Activated T-helper 2 cell treated with anti-CD3 and anti-CD28 coated beads, Interferon-gamma antibody, Interleukin-2, Interleukin-4, amounts not matched to agents 10 μg/mL and 5 μg/mL and 100 μg/mL, durations not matched to agents 14 hours and 24 hours and 36 hours (primary cell): ENCODE data around the gene UGT3A1. TPM values are rescaled to one million over a fixed set of nuclear protein-coding genes. Genes with fewer than 3 reads are reported as not detected.
"Not testable (repeated sequence)": the region's sequence is repeated elsewhere in the genome, so short reads cannot be mapped to it uniquely, and the experiment has no call there.

ENCODE experiments used
- DNase-seq: peaks from one replicate; pipeline ENCODE4 v3.0.0; 2021; ENCODE audit warnings: low spot score
- H3K27ac Mint-ChIP-seq: one replicate; pipeline ENCODE4 v1.8.0; 2021; ENCODE audit warnings: mixed read lengths
- H3K27me3 Mint-ChIP-seq: one replicate; pipeline ENCODE4 v1.8.0; 2021; ENCODE audit warnings: low read depth, mixed read lengths
- H3K36me3 Mint-ChIP-seq: one replicate; pipeline ENCODE4 v1.8.0; 2021; ENCODE audit warnings: low read depth, mixed read lengths
- H3K4me1 Mint-ChIP-seq: one replicate; pipeline ENCODE4 v1.8.0; 2021; ENCODE audit warnings: low read depth, mixed read lengths
- H3K4me3 Mint-ChIP-seq: one replicate; pipeline ENCODE4 v1.8.0; 2021; ENCODE audit warnings: low read depth, mild to moderate bottlenecking, moderate library complexity, mixed read lengths
- H3K9me3 Mint-ChIP-seq: one replicate; pipeline ENCODE4 v1.8.0; 2021; ENCODE audit warnings: mixed read lengths
- intact Hi-C: fragments of 100-400 bp; cut with micrococcal nuclease; formaldehyde crosslinking; loops from one replicate; pipeline ENCODE4 v1.15.1; 2023
- total RNA-seq: library from RNA; stranded (reverse); gene quantifications from 2 replicates; pipeline ENCODE4 v1.2.3, GENCODE V29; 2022

UGT3A1 gene
- total RNA-seq, 1 donor from 2014 or later, result not detected

DNA sequence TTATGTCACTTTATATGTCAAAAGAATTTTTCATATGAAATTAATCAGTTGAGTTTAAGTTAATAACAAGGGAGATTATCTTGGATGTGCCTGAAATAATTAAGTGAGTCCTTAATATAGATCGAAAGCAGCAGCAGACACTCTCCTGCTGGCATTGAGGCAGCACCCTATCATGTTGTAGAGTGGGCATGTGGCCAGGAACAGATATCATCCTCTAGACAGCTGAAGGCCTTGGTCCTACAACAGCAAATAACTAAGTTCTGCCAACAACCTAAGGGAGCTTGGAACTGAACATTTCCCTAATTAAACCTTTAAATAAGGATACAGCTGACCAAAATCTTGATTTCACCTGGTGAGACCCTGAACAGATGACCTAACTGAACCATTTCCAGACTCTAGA is 25.8 kb upstream of the UGT3A1 start:
- intact Hi-C loops, result no loop called here
- Mint-ChIP-seq H3K4me1 (no peaks in the 10 kb centered on the region), H3K36me3 (no peaks in the 10 kb centered on the region), H3K4me3 (no peak overlapping the region), H3K27ac (no peak overlapping the region), H3K27me3 (no peaks in the 10 kb centered on the region), H3K9me3 (peaks cover 20% of the 10 kb centered on the region)
- DNase-seq, result no peak

GRCh38 chr5:36013182-36013581 is 22.0 kb upstream of the UGT3A1 start:
- no peak for DNase-seq
- H3K27me3 Mint-ChIP-seq, result no peaks in the 10 kb centered on the region

GRCh38 chr5:36009698-36010097 is 18.5 kb upstream of the UGT3A1 start:
- H3K27ac Mint-ChIP-seq, result no peak overlapping the region
- no peaks in the 10 kb centered on the region for H3K4me1 Mint-ChIP-seq
- intact Hi-C loops, result no loop called here
- H3K9me3 Mint-ChIP-seq, result peaks cover 28% of the 10 kb centered on the region
- H3K27me3 Mint-ChIP-seq, result no peaks in the 10 kb centered on the region
- no peak overlapping the region for H3K4me3 Mint-ChIP-seq
- no peak for DNase-seq
- no peaks in the 10 kb centered on the region for H3K36me3 Mint-ChIP-seq

More at GRCh38 chr5:36013182-36013581, 22.0 kb upstream of the UGT3A1 start:
- intact Hi-C loops, result no loop called here
- no peaks in the 10 kb centered on the region for H3K4me1 Mint-ChIP-seq
- H3K36me3 Mint-ChIP-seq, result no peaks in the 10 kb centered on the region
- H3K27ac Mint-ChIP-seq, result no peak overlapping the region
- H3K9me3 Mint-ChIP-seq, result peaks cover 28% of the 10 kb centered on the region
- H3K4me3 Mint-ChIP-seq, result no peak overlapping the region

GRCh38 chr5:36007366-36007765 is 16.2 kb upstream of the UGT3A1 start:
- H3K4me1 Mint-ChIP-seq, result no peaks in the 10 kb centered on the region
- H3K27me3 Mint-ChIP-seq, result peaks cover 3% of the 10 kb centered on the region
- H3K9me3 Mint-ChIP-seq, result peaks cover 8% of the 10 kb centered on the region
- no peak for DNase-seq
- H3K4me3 Mint-ChIP-seq, result no peak overlapping the region
- H3K27ac Mint-ChIP-seq, result no peak overlapping the region
- intact Hi-C loops, result no loop called here
- H3K36me3 Mint-ChIP-seq, result no peaks in the 10 kb centered on the region

- Mint-ChIP-seq H3K27ac (no peak overlapping the region), H3K4me1 (no peaks in the 10 kb centered on the region)
- intact Hi-C loops, result no loop called here
Observed at GRCh38 chr5:36006163-36006562, 15.0 kb upstream of the UGT3A1 start.

DNA sequence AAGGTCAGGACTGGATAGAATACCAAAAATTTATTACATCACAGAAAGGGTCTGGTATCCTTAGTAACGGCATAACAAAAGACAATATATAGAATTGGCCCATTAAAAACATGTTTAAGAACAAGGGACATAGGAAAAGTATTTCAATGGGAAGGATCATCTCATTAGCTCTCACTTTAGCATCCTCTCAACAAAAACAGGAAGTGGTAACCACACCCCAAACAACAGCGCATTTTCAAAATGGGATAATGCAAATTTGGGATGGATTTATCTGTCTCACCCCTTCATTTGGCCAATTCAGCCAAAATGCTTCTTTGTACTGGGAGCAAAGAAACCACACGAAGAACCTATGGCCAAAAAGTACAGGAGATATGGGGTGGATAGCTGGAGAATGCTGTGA is 9.8 kb upstream of the UGT3A1 start:
- Mint-ChIP-seq H3K9me3 (no peaks in the 10 kb centered on the region), H3K36me3 (no peaks in the 10 kb centered on the region), H3K4me1 (no peaks in the 10 kb centered on the region), H3K27me3 (peaks cover 5% of the 10 kb centered on the region), H3K27ac (no peak overlapping the region), H3K4me3 (no peak overlapping the region)
- intact Hi-C loops, result no loop called here
- DNase-seq, result no peak

More at GRCh38 chr5:36006163-36006562, 15.0 kb upstream of the UGT3A1 start:
- no peak for DNase-seq
- no peaks in the 10 kb centered on the region for H3K36me3 Mint-ChIP-seq
- H3K9me3 Mint-ChIP-seq, result peaks cover 8% of the 10 kb centered on the region
- no peak overlapping the region for H3K4me3 Mint-ChIP-seq
- peaks cover 3% of the 10 kb centered on the region for H3K27me3 Mint-ChIP-seq

GRCh38 chr5:35999547-35999946 is 8.4 kb upstream of the UGT3A1 start:
- no peaks in the 10 kb centered on the region for H3K36me3 Mint-ChIP-seq
- no peaks in the 10 kb centered on the region for H3K9me3 Mint-ChIP-seq
- H3K4me3 Mint-ChIP-seq, result no peak overlapping the region
- peaks cover 5% of the 10 kb centered on the region for H3K27me3 Mint-ChIP-seq
- no peaks in the 10 kb centered on the region for H3K4me1 Mint-ChIP-seq
- H3K27ac Mint-ChIP-seq, result no peak overlapping the region
- intact Hi-C loops, result no loop called here
- DNase-seq, result no peak

DNA sequence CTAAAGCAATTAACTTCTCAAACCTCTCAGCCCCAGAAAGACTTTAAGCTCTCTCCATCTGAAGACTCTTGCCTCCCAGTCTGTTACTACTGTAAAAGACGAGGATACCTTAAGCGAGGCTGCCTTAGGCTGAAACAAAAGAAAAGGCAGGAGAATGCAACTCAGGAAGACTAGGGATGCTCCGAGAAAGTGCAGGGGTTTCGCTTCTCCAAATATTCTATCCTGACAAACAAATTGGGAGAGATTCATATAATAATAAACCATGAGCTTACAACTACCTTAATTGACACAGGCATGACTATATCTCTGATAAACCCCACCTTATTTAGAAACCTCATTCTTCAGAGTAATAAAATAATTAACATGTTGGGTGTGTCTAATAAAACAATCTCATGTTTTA is 4.9 kb upstream of the UGT3A1 start:
- Mint-ChIP-seq H3K4me1 (no peaks in the 10 kb centered on the region), H3K4me3 (no peak overlapping the region), H3K27ac (no peak overlapping the region), H3K27me3 (peaks cover 2% of the 10 kb centered on the region), H3K36me3 (no peaks in the 10 kb centered on the region), H3K9me3 (no peaks in the 10 kb centered on the region)
- intact Hi-C loops, result no loop called here
- DNase-seq, result no peak

GRCh38 chr5:35990520-35990919 is 670 bp downstream of the UGT3A1 start:
- no peak for DNase-seq
- no peak overlapping the region for H3K4me3 Mint-ChIP-seq
- no peaks in the 10 kb centered on the region for H3K9me3 Mint-ChIP-seq
- no peaks in the 10 kb centered on the region for H3K27me3 Mint-ChIP-seq
- intact Hi-C loops, result no loop called here
- no peaks in the 10 kb centered on the region for H3K36me3 Mint-ChIP-seq
- H3K27ac Mint-ChIP-seq, result no peak overlapping the region
- H3K4me1 Mint-ChIP-seq, result no peaks in the 10 kb centered on the region

DNA sequence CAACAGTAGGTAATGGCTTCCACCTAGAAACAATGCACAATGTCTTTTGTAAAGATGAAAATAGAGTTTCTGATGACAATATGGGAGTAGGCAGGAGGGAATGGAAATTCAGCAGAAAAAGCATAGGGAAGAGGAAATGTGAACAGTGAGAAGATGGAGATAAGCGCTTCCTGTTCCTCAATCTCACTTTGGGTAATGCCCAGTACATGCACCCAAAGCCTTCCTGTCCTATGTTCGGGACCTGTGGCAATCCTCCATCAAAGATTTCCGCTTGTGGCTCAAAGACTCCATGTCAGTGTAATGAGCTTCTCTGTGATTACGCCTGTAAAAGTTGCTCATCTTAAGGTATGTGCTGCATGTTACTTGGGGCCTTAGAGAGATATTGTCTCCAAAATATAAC is 2.7 kb downstream of the UGT3A1 start:
- no peak overlapping the region for H3K4me3 Mint-ChIP-seq

GRCh38 chr5:35987776-35988175 is 3.4 kb downstream of the UGT3A1 start:
- no peak for DNase-seq

More for the DNA sequence above, 2.7 kb downstream of the UGT3A1 start:
- Mint-ChIP-seq H3K4me1 (no peaks in the 10 kb centered on the region), H3K36me3 (no peaks in the 10 kb centered on the region), H3K27ac (no peak overlapping the region), H3K27me3 (no peaks in the 10 kb centered on the region), H3K9me3 (peaks cover 2% of the 10 kb centered on the region)
- intact Hi-C loops, result no loop called here
- DNase-seq, result no peak

GRCh38 chr5:35979715-35980114 is 11.5 kb downstream of the UGT3A1 start:
- no peak overlapping the region for H3K27ac Mint-ChIP-seq
- no peak for DNase-seq
- no peak overlapping the region for H3K4me3 Mint-ChIP-seq
- no peaks in the 10 kb centered on the region for H3K36me3 Mint-ChIP-seq
- peaks cover 22% of the 10 kb centered on the region for H3K9me3 Mint-ChIP-seq
- no peaks in the 10 kb centered on the region for H3K4me1 Mint-ChIP-seq
- intact Hi-C loops, result no loop called here
- H3K27me3 Mint-ChIP-seq, result no peaks in the 10 kb centered on the region

More at GRCh38 chr5:35987776-35988175, 3.4 kb downstream of the UGT3A1 start:
- intact Hi-C loops, result no loop called here
- Mint-ChIP-seq H3K9me3 (peaks cover 7% of the 10 kb centered on the region), H3K27ac (no peak overlapping the region), H3K4me1 (no peaks in the 10 kb centered on the region), H3K27me3 (no peaks in the 10 kb centered on the region), H3K4me3 (no peak overlapping the region), H3K36me3 (no peaks in the 10 kb centered on the region)

- H3K4me3 Mint-ChIP-seq, H3K36me3 Mint-ChIP-seq, H3K4me1 Mint-ChIP-seq, DNase-seq, H3K27ac Mint-ChIP-seq, H3K27me3 Mint-ChIP-seq, intact Hi-C loops: not testable (repeated sequence)
- peaks cover 11% of the 10 kb centered on the region for H3K9me3 Mint-ChIP-seq
Observed at GRCh38 chr5:35976859-35977258, 14.3 kb downstream of the UGT3A1 start.

GRCh38 chr5:35974570-35974969 is 16.6 kb downstream of the UGT3A1 start:
- Mint-ChIP-seq H3K9me3 (no peaks in the 10 kb centered on the region), H3K36me3 (no peaks in the 10 kb centered on the region), H3K4me1 (no peaks in the 10 kb centered on the region), H3K27ac (no peak overlapping the region), H3K27me3 (no peaks in the 10 kb centered on the region), H3K4me3 (no peak overlapping the region)
- intact Hi-C loops, result no loop called here
- no peak for DNase-seq
